HG02870 (cell line): ENCODE measurements around the gene TEP1.
"Not testable (repeated sequence)": the region's sequence is repeated elsewhere in the genome, so short reads cannot be mapped to it uniquely, and the experiment has no call there.

ENCODE experiments used
- ATAC-seq: cut with Tn5 transposase; IDR thresholded peaks from one replicate; pipeline ENCODE4 v1.9.1; 2021; ENCODE audit warnings: mild to moderate bottlenecking, moderate library complexity; ENCODE audit not compliant: unreplicated experiment

The TEP1 gene

GRCh38 chr14:20412876-20413743 lies at the start of gene TEP1:
Gene TEP1 (minus strand): TSS chr14:20413501. CDS start chr14:20408439, 5,062 bp downstream.
- ATAC-seq: peak; percentile 68

- ATAC-seq: peak; percentile 93
These were observed 48.2 kb upstream of the TEP1 start, which contains the start of gene PIP4P1 for GRCh38 chr14:20461225-20462141. Gene PIP4P1 (minus strand): TSS chr14:20461434. CDS start chr14:20461325, 109 bp downstream.

GRCh38 chr14:20460458-20461224 lies 47.3 kb upstream of the TEP1 start:
- ATAC-seq: peak; percentile 7

GRCh38 chr14:20458031-20458789 lies 44.9 kb upstream of the TEP1 start:
- no peak for ATAC-seq

GRCh38 chr14:20456971-20457370 lies 43.7 kb upstream of the TEP1 start:
- no peak for ATAC-seq

- ATAC-seq: peak; percentile 56
These were observed 42.3 kb upstream of the TEP1 start for GRCh38 chr14:20455355-20456300.

- peak; percentile 85 for ATAC-seq
These were observed 41.4 kb upstream of the TEP1 start, which contains the start of the genes APEX1 and OSGEP for GRCh38 chr14:20454516-20455354. Gene APEX1 (plus strand): TSS chr14:20455226. CDS start chr14:20455646, 420 bp downstream. Gene OSGEP (minus strand): TSS chr14:20454812. CDS start chr14:20454683, 129 bp downstream.

- ATAC-seq: not testable (repeated sequence)
These were observed 39.5 kb upstream of the TEP1 start for GRCh38 chr14:20452831-20453230.

- no peak for ATAC-seq
These were observed 33.6 kb upstream of the TEP1 start for GRCh38 chr14:20446889-20447288.

GRCh38 chr14:20443650-20444049 lies 30.3 kb upstream of the TEP1 start:
- ATAC-seq: not testable (repeated sequence)

- no peak for ATAC-seq
These were observed 28.2 kb upstream of the TEP1 start for GRCh38 chr14:20441461-20441860.

GRCh38 chr14:20440882-20441281 lies 27.6 kb upstream of the TEP1 start:
- ATAC-seq: peak; percentile 84

GRCh38 chr14:20440465-20440864 lies 27.2 kb upstream of the TEP1 start:
- no peak for ATAC-seq

GRCh38 chr14:20438664-20439063 lies 25.4 kb upstream of the TEP1 start:
- no peak for ATAC-seq

- no peak for ATAC-seq
These were observed 23.1 kb upstream of the TEP1 start for GRCh38 chr14:20436363-20436755.

GRCh38 chr14:20435582-20436362 lies 22.5 kb upstream of the TEP1 start, which contains the start of gene KLHL33:
Gene KLHL33 (minus strand): TSS chr14:20436166. CDS start chr14:20435811, 355 bp downstream.
- ATAC-seq: no peak
